ENCODE results near the gene CPT2. TPM values are rescaled to one million over a fixed set of nuclear protein-coding genes. Genes with fewer than 3 reads are reported as not detected.

Gene CPT2
- total RNA-seq, 1 experiment from 2014 or later: 35.7 TPM

GRCh38 chr1:53262000-53262399 lies 65.4 kb downstream of the CPT2 start:
- no peaks in the 10 kb centered on the region for H3K27me3 ChIP-seq (ENCODE audit: insufficient read depth, low read depth)
- no peaks in the 10 kb centered on the region for H3K9me2 ChIP-seq (ENCODE audit: insufficient read depth)
- no peaks in the 10 kb centered on the region; the same call in 1 of the 2 replicates for H3F3A ChIP-seq (ENCODE audit: insufficient read depth, low read depth)
- no peak overlapping the region for H3K4me2 ChIP-seq
- no peaks in the 10 kb centered on the region for H4K20me1 ChIP-seq (ENCODE audit: insufficient read depth)
- no peaks in the 10 kb centered on the region for H3K9me3 ChIP-seq (ENCODE audit: insufficient read depth, low read depth)
- H3K36me3 ChIP-seq (ENCODE audit: low read depth): peaks cover 53% of the 10 kb centered on the region
- H3K27ac ChIP-seq: no peak overlapping the region
- no peaks in the 10 kb centered on the region for H3K79me2 ChIP-seq (ENCODE audit: low read depth)
- ChIA-PET POLR2A (ENCODE audit: unreplicated experiment) (no interaction called here), CTCF (no interaction called here)
- no peak for TF ChIP-seq EZH2 (IDR thresholded peaks at IDR 0.05; ENCODE audit: low read depth)
- TF ChIP-seq, protein P1, sequence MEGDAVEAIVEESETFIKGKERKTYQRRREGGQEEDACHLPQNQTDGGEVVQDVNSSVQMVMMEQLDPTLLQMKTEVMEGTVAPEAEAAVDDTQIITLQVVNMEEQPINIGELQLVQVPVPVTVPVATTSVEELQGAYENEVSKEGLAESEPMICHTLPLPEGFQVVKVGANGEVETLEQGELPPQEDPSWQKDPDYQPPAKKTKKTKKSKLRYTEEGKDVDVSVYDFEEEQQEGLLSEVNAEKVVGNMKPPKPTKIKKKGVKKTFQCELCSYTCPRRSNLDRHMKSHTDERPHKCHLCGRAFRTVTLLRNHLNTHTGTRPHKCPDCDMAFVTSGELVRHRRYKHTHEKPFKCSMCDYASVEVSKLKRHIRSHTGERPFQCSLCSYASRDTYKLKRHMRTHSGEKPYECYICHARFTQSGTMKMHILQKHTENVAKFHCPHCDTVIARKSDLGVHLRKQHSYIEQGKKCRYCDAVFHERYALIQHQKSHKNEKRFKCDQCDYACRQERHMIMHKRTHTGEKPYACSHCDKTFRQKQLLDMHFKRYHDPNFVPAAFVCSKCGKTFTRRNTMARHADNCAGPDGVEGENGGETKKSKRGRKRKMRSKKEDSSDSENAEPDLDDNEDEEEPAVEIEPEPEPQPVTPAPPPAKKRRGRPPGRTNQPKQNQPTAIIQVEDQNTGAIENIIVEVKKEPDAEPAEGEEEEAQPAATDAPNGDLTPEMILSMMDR (conservative IDR thresholded peaks at IDR 0.05): no peak
- H3K4me3 ChIP-seq: no peak overlapping the region
- no peaks in the 10 kb centered on the region for H3K4me1 ChIP-seq (replicated peaks; ENCODE audit: insufficient read depth)
- intact Hi-C loops (cut with micrococcal nuclease; ENCODE audit: unreplicated experiment): no loop called here
- no TSS peak for BruUV-seq (replicated peaks)
- DNase-seq: no peak
- no peak overlapping the region for H2AFZ ChIP-seq

Other genes with a start within 250 kb of the CPT2 start
- gene PODN, start 134.6 kb upstream of the CPT2 start, total RNA-seq (2021): not detected in 2 replicates
- gene SLC1A7, start 54.2 kb upstream of the CPT2 start, total RNA-seq (2021): not detected in 2 replicates
- gene CZIB, start 23.8 kb downstream of the CPT2 start, total RNA-seq (2021): 50.3 and 51.1 TPM in 2 replicates
- gene MAGOH, start 41.7 kb downstream of the CPT2 start, total RNA-seq (2021): 48.0 and 75.7 TPM in 2 replicates
- gene LRP8, start 131.2 kb downstream of the CPT2 start, total RNA-seq (2021): 62.1 and 85.3 TPM in 2 replicates

Measured in PC-9 (cell line).